Osteoblast (primary cell): ENCODE data around the gene ENAM. TPM values are rescaled to one million over a fixed set of nuclear protein-coding genes. Genes with fewer than 3 reads are reported as not detected.
"Not testable (repeated sequence)": the region's sequence is repeated elsewhere in the genome, so short reads cannot be mapped to it uniquely, and the experiment has no call there.

Source experiments
- DNase-seq: peaks from one replicate; pipeline ENCODE4 v3.0.0; 2011; ENCODE audit warnings: low spot score, mixed read lengths; ENCODE audit not compliant: insufficient read length; ENCODE audit errors: missing footprints
- H2AFZ ChIP-seq: 2 replicates; pipeline ENCODE4 v1.6.0; 2011; ENCODE audit warnings: mild to moderate bottlenecking, low read length
- H3K27ac ChIP-seq: 2 replicates; pipeline ENCODE4 v1.5.1; 2011; ENCODE audit warnings: mild to moderate bottlenecking, low read depth, low read length, moderate library complexity
- H3K27me3 ChIP-seq: 2 replicates; pipeline ENCODE4 v1.6.0; 2012; ENCODE audit warnings: mild to moderate bottlenecking, control low read depth, inconsistent platforms, low read length, moderate library complexity; ENCODE audit not compliant: insufficient read depth
- H3K36me3 ChIP-seq: 2 replicates; pipeline ENCODE4 v1.5.1; 2011; ENCODE audit warnings: mild to moderate bottlenecking, low read length, control low read depth, moderate library complexity; ENCODE audit not compliant: insufficient read depth
- H3K4me1 ChIP-seq: 2 replicates; pipeline ENCODE4 v1.5.1; 2011; ENCODE audit warnings: mild to moderate bottlenecking, low read length, control low read depth, moderate library complexity; ENCODE audit not compliant: insufficient read depth
- H3K4me2 ChIP-seq: 2 replicates; pipeline ENCODE4 v1.6.0; 2011; ENCODE audit warnings: mild to moderate bottlenecking, low read length; ENCODE audit not compliant: insufficient read depth
- H3K4me3 ChIP-seq: fragments of 200-600 bp; sonication (generic); 3 replicates; pipeline ENCODE4 v1.5.1; 2012; ENCODE audit warnings: mild to moderate bottlenecking, low read length, inconsistent platforms; ENCODE audit not compliant: insufficient read depth
- H3K79me2 ChIP-seq: 2 replicates; pipeline ENCODE4 v1.6.0; 2012; ENCODE audit warnings: mild to moderate bottlenecking, low read length, control low read depth, inconsistent platforms; ENCODE audit not compliant: insufficient read depth
- H3K9me3 ChIP-seq: 2 replicates; pipeline ENCODE4 v1.5.1; 2011; ENCODE audit warnings: low read depth, low read length, control low read depth
- H4K20me1 ChIP-seq: 2 replicates; pipeline ENCODE4 v1.6.0; 2012; ENCODE audit warnings: mild to moderate bottlenecking, low read length, control low read depth; ENCODE audit not compliant: insufficient read depth
- CTCF ChIP-seq: IDR thresholded peaks from 2 replicates; pipeline ENCODE4 v1.5.1; 2011; ENCODE audit warnings: mild to moderate bottlenecking, low read depth, low read length, moderate library complexity; ENCODE audit errors: extremely low read depth
- total RNA-seq: library from RNA; depleted of rRNA; stranded (reverse); fragments of >200 nt; gene quantifications from 2 replicates; pipeline ENCODE4 v1.2.3, GENCODE V29; 2012

Gene ENAM
- total RNA-seq, 1 donor = not detected

DNA sequence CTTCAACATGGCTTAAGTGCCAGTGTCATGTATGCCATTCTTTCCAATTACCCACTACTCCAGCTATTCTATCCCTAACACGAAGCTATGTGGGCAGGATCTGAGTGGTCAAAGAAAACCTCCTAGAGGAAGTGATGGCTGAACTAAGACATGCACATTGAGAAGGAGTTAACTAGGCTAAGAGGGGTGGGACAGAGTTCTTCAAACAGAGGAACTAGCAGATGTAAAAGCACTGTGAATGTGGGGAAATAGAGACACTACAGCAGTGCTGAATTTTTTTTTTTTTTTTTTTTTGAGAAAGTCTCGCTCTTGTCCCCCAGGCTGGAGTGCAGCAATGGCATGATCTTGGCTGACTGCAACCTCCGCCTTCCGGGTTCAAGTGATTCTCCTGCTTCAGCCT, 31.6 kb downstream of the ENAM start:
- no peak overlapping the region for H3K4me2 ChIP-seq
- no peak overlapping the region for H3K4me3 ChIP-seq
- H4K20me1 ChIP-seq = no peaks in the 10 kb centered on the region
- no peak for DNase-seq
- H3K36me3 ChIP-seq = no peaks in the 10 kb centered on the region
- peak overlapping the region; percentile 59 for H2AFZ ChIP-seq
- H3K79me2 ChIP-seq = no peaks in the 10 kb centered on the region
- H3K9me3 ChIP-seq = no peaks in the 10 kb centered on the region
- H3K4me1 ChIP-seq = peaks cover 3% of the 10 kb centered on the region
- H3K27ac ChIP-seq = no peak overlapping the region
- TF ChIP-seq CTCF = no peak
- no peaks in the 10 kb centered on the region for H3K27me3 ChIP-seq

- not testable (repeated sequence) for H3K27ac ChIP-seq, H3K4me2 ChIP-seq, H3K36me3 ChIP-seq, H4K20me1 ChIP-seq, H3K27me3 ChIP-seq, H2AFZ ChIP-seq, H3K4me3 ChIP-seq, H3K4me1 ChIP-seq, H3K79me2 ChIP-seq, H3K9me3 ChIP-seq
- DNase-seq = peak; percentile 53
Observed at GRCh38 chr4:70661309-70661922, 32.9 kb downstream of the ENAM start.

- H3K4me3 ChIP-seq = no peak within 1 kb of the TSS
- peaks cover 27% of the 10 kb centered on the region for H3K4me1 ChIP-seq
- H3K79me2 ChIP-seq = no peaks in the 10 kb centered on the region
- no peak within 1 kb of the TSS for H3K27ac ChIP-seq
- H4K20me1 ChIP-seq = no peaks in the 10 kb centered on the region
- no peaks in the 10 kb centered on the region for H3K9me3 ChIP-seq
- H3K36me3 ChIP-seq = no peaks in the 10 kb centered on the region
- H3K4me2 ChIP-seq = peak within 1 kb of the TSS; percentile 56
- H2AFZ ChIP-seq = no peak within 1 kb of the TSS
- no peak for DNase-seq
- TF ChIP-seq CTCF = no peak
- no peaks in the 10 kb centered on the region for H3K27me3 ChIP-seq
Observed at GRCh38 chr4:70666369-70666768, 37.8 kb downstream of the ENAM start, which contains the start of gene JCHAIN. TSS of gene JCHAIN (minus strand) at chr4:70666508. CDS start at chr4:70666490, 18 bp downstream.

GRCh38 chr4:70667740-70668535, 39.4 kb downstream of the ENAM start:
- Histone ChIP-seq H3K79me2 (no peaks in the 10 kb centered on the region), H3K36me3 (no peaks in the 10 kb centered on the region), H3K27ac (no peak overlapping the region), H2AFZ (peak overlapping the region; percentile 13), H4K20me1 (no peaks in the 10 kb centered on the region), H3K4me2 (peak overlapping the region; percentile 46), H3K27me3 (no peaks in the 10 kb centered on the region), H3K4me1 (peaks cover 27% of the 10 kb centered on the region), H3K9me3 (no peaks in the 10 kb centered on the region), H3K4me3 (peak overlapping the region; percentile 15)
- no peak for TF ChIP-seq CTCF
- no peak for DNase-seq
